DMS153 (cell line): ENCODE results near the gene RPS6KA2.
A peak's percentile ranks its signal among the peaks of the same experiment; 100 is the strongest.

ENCODE experiments used
- DNase-seq: peaks from one replicate; lab custom pipeline; 2025; lab: John Stamatoyannopoulos, UW

The RPS6KA2 gene

DNA sequence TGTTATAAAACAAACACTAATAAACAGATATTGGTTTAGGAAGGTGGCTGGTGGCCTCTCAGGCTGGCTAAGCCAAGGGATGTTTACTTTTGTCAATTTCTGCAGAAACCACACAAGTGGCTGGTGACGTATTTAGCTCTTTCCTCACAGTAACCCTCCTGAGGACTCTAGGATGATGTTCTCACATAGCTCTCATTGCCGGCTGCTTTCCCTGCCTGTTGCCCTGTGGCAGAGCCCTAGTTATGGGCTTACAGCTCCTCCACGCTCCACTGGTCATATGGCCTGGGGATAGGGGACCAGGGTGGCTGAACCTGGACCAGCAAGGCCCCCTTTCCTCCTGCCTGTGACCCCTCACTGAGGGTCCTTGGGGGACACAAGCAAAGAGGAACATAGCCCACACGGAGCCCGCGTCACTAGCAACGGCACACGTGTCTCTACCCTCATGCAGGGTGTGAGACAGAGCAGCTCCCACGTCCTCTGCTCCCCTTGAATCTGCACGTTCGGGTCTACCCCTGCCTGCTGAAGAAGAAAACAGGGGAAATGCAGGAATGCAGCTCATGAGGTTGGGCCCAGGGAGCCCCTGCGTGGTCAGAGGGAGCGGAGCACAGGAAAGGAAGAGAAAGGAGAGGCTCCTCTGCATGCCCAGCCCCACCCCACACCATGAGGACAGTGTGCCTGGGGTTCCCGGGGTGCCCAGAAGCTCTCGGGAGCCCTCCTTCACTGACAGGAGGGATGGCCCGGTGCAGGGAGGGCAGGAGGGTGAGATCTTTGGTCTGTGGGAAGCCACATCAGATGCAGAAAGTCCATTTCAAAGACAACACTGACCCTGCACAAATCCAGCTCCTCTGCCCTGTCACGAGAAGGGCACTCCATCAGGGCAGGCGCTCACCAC is 54.4 kb downstream of the RPS6KA2 start:
- DNase-seq, result peak; percentile 18

DNA sequence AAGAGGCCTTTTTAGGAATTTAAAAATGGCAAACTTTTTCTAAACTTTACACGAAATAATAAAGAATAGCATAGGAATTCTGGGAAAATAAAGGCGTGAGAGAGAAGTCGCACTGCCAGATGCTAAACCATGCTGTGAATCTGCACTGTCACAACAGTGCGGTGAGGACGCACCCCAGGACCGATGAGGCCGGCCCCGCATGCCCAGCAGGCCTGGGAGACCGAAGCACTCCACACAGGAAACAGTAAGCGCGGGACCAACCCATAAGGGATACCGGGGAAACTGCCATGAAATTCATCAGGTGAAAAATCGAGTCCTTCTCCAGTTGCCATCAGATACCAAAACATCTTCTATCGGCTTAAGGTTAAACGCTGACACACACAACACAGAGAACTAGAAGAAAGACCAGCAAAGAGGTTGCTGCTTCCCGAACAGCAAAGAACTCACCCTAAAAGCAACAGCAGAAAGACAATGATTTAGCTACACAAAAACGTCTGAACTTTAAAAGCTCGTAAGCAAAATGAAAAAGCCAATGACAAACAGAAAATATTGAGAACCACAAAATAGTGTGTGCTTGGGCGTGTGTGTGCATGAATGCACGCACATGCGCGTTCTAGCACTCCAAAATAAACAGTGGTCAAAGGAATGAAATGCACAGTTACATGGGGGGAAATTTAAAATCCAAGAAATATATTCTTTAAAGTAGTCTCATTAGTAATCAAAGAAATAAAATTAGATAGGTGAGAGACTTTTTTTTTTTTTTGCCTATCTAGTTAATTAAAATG is 55.9 kb downstream of the RPS6KA2 start:
- DNase-seq, result no peak

DNA sequence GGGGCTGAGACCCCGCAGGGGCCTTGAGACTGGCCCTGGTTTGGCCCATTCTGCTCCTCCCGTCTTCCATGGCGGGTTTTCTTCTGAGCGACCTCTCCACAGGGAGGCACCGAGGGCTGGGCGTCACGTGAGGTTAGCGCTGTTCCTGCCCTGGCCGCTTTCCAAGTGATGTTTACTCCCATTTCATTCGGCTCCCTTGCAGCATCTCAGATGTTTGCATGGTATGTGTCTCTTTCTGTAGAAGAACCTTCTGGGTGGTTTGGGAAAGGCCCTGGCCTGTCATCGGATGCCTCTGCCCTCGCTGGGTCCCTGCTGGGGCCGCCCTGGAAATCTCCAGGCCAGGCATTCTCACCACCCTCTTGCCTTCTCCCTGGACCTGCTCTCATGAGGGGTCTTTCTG is 57.8 kb downstream of the RPS6KA2 start:
- DNase-seq, result no peak

DNA sequence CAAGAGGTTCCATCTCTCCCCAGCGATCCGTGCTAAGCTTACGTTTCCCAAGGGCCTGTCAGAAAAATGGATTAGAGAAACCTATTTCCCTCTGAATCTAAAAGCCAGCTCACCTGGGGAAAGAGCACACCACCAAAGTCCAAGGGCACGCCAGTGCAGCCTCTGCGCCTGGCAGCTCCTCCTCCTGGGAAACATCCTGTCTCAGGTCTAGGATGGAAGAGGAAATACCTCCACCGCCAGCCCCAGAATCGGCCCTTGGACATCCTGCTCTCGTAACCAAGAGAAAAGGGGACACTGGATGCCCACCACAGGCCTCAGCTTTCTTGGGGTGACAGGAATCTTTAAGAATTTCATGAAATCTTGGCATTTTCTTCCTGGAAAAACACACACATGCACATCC is 59.2 kb downstream of the RPS6KA2 start:
- DNase-seq, result no peak

DNA sequence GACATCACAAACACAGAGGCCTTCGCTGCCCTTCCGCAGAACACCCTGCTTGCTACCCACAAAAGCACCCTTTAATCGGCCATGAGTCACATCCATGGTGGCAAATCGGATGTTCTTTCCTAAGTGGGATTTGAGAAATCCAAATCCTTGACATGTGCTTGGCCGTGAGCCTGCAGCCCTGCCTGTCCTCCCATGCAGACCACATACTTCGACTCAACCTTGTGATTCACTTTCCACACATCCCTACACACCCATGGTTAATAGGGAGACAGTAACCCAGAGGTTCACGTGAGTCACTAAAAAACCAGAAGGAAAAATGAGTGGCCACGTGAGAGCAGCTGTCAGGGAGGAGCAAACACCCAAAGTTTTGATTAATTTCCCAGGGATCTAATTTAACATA is 59.9 kb downstream of the RPS6KA2 start:
- DNase-seq, result no peak

DNA sequence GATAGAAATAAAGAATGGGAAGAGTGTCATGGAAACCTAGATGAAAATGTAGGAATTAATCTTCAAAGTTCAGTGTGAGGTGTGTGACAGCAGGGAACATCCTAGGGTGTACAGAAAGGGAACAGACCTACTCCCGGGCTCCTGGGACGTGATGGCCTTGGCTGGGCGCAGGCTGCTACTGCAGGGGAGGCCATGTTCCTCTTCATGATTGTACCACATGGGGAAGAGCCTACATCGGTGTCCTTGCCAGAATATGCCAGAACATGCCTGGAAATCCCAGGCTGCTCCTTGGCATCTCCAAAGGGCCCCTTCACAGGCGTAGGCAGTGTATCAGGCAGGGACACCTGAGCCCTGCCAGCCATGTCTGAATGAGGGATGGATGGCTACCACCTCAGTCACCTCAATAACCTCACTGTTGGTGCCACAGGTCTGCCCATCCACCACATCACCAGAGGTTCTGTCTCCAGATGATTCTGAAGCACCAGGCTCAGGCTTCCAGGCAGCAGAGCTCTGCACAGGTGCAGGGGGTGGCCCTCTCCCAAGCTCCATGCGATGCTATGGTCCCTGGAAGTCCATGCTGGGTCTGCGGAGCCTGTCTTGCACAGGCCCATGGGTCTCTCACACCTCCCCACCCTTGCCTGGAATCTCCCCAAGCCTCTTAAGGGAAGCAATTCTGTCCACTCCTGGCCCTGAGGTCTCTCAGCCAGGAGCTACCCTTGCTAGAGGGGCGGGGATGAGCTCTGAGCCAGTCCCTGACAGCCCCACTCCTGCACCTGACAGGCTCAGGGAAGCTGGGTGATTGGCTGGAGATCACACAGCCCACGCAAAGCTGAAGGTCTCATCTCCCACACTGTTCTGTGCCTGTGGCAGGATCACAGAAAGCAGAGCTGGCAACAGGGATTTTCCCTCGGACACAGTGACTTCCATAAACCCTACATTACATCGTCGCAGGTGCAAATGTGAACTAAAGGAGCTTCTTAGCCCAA is 60.7 kb downstream of the RPS6KA2 start:
- no peak for DNase-seq

DNA sequence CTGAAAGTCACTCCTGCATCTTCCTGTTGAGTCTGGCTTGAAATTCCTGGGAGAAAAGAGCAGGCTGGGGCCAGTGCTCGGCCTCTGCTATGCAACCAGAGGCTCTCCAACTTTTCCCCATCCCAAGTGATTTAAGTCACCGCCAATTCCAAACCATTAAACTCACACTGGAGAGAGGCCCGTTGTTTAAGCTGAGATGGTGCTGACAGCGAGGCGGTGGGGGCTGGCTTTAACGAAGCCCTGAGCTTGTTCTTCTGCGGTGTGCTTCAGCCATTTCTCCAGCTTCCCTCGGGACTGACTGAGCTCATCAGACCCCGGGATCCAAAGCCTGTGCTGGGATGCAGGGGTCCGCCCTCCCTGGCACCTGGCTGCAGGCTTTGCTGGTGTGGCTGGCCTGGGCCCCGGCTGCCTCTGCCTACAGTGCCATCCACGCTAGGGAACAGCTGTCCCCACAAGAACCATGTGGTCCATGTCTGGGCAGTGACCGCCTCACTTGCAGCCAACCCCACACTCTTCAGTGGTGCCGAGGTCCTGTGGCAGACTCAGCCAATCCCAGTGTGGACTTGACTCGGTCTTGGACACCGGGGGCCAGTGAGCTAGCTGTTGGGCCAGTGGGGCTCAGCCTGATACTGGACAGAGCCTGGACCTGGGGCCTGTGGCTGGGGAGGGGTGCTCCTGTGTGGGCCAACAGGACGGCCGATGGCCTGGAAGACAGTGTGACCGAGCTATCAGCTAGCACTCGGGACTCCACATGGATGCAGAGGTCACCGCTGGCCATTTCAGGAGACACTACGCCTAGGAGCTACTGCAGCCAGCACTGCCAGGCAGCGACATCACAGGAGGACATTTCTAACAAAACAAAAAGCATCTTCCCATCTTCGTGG is 61.7 kb downstream of the RPS6KA2 start:
- no peak for DNase-seq

DNA sequence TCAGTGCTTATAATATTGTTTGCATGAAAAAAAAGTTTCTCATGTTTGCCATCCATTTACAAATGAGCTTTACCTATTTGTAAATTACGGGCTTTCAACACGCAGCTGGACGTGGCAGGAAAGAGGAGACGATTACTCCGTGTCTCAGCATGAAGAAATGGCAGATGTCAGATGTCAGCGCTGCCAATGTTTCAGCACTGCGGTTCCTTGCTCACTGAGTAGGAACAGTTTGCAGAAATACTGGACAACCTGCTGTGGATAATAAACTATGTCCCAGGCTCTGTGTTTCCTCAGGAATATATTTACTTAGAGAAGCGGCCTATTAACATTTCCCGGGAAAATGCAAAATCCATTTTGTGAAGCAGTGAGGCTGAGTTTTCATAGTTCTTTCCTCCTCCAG is 63.2 kb downstream of the RPS6KA2 start:
- no peak for DNase-seq

DNA sequence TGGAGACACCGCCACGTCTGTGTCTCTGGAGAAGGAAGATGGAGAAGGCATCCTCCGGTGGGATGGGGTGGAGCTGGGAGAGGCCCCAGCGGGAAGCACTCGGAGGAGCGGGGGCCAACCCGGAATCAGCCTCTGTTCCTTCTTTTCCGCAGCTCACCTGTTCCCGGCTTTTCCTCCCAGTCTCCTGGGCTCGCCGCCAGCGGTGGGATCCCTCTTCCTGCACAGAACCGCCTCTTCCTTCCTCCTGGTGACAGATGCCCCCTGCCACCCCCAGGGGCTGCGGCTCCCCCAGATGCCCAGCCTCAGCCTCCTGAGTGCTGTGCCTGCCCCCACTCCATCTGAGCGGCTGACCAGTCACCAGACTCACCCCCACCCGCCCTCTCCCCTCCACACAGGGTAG is 63.9 kb downstream of the RPS6KA2 start:
- DNase-seq, result no peak

DNA sequence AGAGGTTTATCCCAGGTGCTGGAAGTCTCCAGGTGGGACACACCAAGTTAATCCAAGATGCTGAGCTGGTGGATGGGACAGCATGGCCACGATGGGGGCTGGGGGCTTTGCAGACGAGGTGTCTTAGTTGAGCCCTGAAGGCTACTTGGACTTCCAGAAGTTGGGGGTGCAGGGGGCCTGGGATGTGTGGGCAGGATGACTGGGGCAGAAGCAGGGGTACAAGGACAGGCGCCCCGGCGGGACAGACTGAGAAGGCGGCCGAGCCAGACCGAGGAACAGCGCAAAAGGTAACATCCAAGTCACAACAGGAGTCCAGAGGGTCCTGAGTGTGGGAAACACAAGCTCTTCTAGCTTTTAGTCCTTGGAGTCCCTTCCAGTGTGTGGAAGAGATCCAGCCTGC is 64.3 kb downstream of the RPS6KA2 start:
- DNase-seq, result no peak

DNA sequence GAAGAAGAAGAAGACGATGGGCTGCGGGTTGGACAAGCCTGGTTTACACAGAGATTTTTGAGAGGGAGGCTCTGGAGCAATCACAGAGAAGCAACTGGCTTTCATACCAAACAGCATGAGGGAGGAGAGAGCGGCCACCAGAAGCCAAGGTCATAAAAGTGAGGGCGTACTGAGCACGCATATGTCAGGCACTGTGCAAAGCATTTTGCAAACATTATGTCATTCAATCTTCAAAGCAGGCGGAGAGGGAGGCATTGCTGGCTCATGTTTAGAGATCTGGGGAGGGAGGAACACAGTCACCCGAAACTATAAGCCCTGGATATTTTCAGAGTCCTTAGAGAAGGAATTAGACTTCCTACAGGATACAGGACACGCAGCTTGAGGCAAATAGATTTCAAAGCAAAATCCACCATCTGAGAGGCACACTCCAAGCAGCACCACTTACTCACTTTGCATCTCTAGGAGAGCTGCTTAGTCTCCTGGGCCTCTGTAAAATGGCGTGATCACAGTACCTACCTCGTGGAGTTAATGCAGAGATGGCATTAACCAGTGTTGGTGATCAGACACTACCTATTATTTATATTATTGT is 65.2 kb downstream of the RPS6KA2 start:
- no peak for DNase-seq

DNA sequence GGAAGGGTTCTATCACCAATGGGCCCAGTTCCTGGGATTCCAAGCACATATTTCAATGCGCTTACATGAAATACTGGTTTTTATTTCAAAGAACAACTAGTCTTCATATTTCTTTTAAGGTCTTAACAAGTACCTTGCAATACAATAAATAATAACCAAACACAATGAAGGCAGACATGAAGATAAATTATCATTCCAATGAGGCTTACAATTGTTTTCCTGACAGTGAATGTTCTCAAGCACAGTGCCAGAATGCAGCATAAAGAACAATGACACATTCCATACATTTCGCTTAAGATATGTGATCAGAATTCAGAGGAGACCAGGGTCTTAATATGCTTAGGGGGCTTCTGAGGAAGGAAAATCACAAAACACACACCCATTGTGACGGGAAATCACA is 66.8 kb downstream of the RPS6KA2 start:
- no peak for DNase-seq

DNA sequence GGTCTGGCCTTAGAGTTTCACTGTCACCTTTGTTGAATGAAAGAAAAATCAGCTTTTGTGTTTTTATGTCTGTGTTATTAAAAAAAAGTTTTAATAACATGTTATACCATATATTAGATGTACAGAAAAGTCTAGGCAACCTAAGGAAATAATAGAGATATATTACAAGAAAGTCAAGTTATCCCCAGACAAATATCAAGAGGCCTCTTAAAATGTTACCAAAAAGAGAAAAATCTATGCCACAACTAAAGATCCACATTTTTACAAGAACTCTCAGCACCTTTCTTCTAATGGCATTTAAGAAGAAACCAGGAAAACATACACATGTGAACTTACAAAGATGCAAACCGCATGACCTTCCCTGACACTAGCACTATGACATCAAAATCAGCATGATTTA is 67.4 kb downstream of the RPS6KA2 start:
- DNase-seq, result no peak

DNA sequence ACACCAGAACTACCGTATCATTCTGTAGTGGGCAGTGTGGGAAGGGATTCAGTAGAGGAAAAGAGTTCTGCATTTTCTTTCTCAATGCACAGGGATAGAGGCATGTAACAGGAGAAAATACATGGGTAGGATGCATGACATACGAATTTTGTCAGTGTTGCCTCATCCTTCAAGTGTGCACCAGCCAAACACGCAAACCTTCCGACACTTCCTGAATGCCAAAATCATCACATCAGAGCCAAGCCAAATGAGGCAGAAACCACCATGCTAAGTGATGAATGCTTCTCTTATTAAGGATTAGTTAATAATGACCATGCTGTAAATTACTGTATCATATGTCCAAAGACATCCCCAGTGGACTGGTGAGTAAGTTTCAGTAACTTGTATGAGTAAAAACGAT is 67.8 kb downstream of the RPS6KA2 start:
- no peak for DNase-seq

DNA sequence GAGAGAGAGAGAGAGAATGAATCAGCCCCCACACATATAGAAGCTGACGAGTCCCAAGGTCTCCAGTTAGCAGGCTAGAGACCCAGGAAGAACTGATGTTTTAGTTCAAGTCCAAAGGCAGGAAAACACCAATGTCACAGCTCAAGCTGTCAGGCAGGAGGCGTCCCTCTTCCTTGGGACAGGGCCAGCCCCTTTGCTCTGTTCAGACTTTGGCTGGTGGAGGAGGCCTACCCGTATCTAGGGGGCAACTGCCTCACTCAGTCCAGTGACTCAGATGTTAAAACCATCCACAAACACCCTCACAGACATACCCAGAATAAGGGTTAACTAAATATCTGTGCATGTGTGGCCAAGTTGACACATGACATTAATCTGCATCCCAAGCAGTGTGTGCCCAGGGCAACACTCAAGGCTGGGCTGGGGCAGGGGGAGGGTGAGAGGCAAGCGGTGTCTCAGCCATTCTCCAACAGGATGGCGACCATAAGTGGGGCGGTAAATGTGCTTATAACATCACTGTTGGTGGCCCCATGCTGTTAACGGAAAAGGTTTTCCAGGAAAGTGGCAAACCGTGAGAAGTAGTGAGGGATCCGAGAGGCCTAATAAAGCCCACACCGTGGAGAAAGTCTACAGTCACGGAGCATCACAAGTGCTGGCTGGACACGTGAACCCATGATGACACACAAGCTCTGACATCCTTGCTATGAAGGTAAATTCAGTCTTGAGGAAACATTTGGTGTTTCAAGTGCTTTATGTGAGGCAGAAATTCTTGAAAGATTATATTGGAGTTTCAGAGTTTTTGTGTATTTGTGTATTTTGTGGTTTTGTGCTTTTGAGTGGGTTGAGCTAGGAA is 68.7 kb downstream of the RPS6KA2 start:
- DNase-seq, result no peak

DNA sequence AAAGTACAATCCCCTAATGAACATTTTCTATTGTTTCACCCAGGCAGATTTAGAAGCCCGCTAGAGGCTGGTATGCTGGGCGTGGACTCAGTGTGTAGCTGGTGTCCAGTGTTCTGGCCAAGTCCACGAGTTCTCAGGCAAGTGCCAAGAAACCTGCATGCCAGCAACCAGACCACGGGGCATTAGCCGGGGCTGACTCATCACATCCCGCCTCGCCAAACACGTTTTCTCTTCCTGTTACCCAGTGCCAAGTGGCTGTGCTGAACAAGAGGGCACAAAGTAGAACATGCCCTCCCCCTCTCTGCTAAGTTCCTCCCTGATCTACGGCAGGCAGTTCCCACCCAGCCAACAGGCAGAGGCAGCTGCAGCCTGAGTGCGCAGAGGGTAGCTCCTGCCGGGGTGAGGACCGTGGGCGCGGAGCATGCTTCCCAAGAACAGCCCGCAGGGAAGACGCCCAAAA is 70.2 kb downstream of the RPS6KA2 start:
- DNase-seq, result peak; percentile 83

DNA sequence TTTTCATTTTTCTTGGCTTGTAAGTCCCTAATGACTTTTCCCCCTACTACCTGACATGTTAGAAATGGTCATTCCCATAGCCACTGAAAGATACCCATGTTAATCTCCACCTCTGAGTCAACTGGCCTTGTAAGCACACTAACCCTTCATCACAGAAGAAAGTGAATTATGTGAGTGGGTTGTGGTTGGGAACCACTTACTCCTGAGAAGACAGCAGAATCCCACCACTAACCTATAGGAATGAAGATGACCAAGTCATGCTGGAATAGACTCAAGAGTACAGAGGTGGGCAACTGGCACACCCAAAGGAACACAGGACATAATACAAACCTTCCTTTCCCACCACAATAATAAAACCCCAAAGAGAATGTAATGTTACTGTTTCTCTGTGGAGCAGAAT is 70.7 kb downstream of the RPS6KA2 start:
- no peak for DNase-seq

DNA sequence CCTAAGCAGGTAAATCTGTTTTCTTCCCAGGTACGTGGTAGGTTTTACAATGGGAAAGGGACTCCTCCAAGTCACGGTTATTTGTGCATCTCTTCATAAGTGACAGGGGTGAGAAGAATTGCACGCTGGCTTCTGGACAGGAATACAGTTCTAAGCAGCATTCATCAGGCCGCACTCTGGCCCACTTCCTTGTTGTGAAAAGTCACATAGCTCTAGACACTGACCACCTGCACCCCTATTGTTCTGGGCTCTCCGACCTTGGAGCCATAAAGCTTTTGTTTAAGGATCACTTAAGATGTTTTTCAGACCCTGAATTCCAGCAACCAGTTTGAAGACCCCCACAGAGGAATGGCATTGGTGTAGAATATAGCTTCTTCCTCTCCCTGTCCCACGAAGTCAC is 72.0 kb downstream of the RPS6KA2 start:
- no peak for DNase-seq

DNA sequence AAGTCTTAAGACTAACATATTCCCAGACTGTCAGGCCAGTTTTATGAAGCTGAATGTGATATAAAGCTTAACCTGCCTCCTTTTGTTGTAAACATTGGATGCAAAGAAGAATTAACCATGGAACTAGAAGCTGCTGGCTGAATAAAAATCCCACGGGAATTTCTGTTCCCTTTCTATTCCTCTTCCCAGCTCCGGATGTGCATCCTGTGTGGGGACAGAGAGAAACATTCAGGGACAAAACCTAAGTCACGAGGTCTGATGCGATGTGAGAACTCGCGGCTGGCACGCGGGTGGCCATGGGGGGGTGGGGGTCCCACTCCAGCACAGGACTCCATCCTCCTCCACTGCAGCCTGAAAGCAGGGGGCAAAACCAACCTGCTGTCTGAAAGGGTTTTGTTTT is 72.7 kb downstream of the RPS6KA2 start:
- DNase-seq, result peak; percentile 7
